Measurements from ENCODE around the gene CD14.
"Not testable (repeated sequence)": the region's sequence is repeated elsewhere in the genome, so short reads cannot be mapped to it uniquely, and the experiment has no call there.

The CD14 gene

DNA sequence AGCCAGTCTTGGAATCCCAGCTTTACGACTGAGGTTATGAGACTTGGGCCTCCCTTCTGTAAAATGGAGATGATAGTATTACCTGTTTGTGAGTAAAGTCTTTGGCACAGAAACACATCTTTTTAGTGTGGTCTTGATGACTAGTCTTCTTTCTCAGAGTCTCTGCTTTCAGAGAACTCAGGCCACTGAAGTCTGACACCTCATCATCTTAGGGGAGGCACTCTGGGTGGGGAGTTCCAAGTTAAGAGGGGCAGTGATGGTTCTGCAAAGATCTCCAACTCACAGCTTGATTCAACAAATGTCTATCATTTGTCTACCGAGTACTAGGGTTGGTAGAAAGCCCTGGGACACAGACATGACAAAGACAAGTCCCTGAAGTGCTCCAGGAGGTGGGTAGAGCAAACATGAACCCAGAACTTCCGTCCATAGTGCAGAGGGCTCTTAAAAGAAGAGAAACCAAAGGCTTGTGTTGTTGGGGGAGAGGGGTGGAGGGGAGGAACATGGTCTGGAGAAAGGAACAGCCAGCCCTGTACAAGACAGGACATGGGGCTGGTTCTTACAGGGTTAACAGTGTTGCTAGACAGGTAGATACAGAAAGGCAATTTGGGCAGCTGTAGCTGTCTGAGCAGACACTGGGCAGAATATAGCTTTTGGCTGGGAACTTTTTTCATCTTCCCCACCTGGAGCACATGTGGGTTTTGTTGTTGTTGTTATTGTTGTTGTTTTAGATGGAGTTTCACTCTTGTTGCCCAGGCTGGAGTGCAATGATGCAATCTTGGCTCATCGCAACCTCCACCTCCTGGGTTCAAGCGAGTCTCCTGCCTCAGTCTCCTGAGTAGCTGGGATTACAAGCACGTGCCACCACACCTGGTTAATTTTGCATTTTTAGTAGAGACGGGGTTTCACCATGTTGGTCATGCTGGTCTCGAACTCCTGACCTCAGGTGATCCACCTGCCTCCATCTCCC is 2.6 kb upstream of the CD14 start:
- DNase-seq (ENCODE audit: low spot score): no peak

DNA sequence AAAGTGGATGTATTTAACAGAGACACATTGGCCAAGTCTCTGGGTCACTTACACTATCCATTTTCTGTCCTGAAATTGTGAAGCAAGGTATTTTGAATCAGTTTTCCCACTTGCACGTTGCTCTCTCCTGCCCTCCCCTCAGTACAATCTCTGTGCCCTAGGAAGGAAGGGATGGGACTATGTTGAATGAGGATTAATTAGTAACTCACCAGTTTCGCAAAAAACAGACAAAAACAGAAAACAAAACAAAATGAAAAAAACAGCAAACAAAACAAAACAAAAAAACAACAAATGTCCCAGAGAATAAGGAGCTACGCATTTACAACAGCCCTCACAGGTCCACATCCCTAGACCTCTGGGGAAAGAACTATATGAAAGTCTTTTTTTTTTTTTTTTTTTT is 1.1 kb upstream of the CD14 start:
- no peak for DNase-seq (ENCODE audit: low spot score)

DNA sequence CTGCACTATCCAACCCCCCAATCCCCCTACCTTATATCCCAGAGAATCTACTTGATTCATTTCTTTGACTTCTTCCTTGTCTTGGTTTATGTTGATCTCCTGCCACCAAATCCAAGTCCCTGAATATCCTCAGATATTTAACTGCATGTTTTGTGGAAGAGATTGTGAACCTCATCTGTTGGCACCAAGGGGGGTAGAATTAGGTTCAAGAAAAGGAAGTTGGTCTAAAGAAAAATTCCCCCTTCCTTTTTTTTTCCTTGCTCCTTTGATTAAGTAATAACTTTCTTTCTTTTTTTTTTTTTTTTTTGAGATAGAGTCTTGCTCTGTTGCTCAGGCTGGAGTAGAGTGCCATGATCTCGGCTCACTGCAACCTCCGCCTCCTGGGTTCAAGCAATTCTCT is 526 bp upstream of the CD14 start:
- no peak for DNase-seq (ENCODE audit: low spot score)

GRCh38 chr5:140632366-140633020 is 482 bp downstream of the CD14 start:
- DNase-seq (ENCODE audit: low spot score): peak; percentile 26

- no peak for DNase-seq (ENCODE audit: low spot score)
Observed at GRCh38 chr5:140631831-140632365, 1.1 kb downstream of the CD14 start.

DNA sequence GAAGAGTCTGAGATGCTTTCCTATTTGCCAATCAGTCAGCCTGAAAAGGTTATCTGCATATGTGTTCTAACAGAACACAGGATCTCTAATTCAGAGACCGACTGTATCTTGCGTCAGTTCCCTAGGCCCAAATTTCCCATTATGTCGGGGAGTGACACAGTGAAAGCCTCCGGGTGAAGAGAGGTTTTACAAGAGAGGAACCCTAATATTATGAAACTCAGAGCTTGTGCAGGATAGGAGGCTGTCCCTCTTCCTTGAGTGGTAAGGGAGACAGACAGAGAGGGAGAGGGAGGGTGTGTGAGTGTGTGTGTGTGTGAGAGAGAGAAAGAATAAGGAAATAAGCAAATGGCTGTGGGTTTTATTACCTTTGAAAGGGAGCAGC is 1.9 kb downstream of the CD14 start:
- no peak for DNase-seq (ENCODE audit: low spot score)

- DNase-seq (ENCODE audit: low spot score): no peak
Observed at GRCh38 chr5:140630292-140631035, 2.5 kb downstream of the CD14 start.

DNA sequence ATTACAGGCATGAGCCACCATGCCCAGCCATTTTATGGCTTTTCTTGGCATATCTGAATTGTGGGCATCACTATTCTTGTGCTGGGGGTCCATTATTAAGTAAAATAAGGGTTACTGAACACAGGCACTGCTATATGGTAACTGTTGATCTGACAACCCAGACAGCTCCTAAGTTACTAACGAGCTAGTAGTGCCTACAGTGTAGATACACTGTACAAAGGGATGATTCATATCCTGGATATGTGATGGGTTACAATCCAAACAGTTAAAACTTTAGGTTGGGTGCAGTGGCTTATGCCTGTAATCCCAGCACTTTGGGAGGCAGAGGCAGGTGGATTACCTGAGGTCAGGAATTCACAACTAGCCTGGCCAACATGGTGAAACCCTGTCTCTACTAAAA is 4.3 kb downstream of the CD14 start:
- no peak for DNase-seq (ENCODE audit: low spot score)

- no peak for DNase-seq (ENCODE audit: low spot score)
Observed at GRCh38 chr5:140627972-140628371, 5.0 kb downstream of the CD14 start.

GRCh38 chr5:140624886-140625285 is 8.1 kb downstream of the CD14 start:
- DNase-seq (ENCODE audit: low spot score): not testable (repeated sequence)

DNA sequence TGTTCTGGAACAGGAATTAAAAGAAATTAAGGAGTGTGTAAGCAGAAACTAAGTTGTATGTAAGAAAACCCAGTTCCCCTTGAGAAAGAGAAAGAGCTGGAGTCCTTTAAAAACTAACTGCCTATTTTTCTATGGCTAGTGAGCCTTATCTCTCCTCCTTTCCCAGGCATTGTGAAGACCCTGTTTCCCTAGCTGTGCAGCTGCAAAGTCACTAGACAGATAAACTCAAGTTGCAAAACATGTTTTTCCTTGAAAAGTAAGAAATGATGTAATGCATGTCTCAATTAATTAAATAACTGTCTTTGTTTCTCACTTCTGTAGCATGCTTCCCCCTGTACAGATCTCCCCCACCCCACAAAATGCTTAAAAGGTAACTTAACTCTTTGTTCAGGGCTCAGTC is 9.9 kb downstream of the CD14 start:
- not testable (repeated sequence) for DNase-seq (ENCODE audit: low spot score)

GRCh38 chr5:140622301-140622700 is 10.7 kb downstream of the CD14 start:
- DNase-seq (ENCODE audit: low spot score): no peak

- DNase-seq (ENCODE audit: low spot score): no peak
Observed at GRCh38 chr5:140611020-140611521, 21.9 kb downstream of the CD14 start.

DNA sequence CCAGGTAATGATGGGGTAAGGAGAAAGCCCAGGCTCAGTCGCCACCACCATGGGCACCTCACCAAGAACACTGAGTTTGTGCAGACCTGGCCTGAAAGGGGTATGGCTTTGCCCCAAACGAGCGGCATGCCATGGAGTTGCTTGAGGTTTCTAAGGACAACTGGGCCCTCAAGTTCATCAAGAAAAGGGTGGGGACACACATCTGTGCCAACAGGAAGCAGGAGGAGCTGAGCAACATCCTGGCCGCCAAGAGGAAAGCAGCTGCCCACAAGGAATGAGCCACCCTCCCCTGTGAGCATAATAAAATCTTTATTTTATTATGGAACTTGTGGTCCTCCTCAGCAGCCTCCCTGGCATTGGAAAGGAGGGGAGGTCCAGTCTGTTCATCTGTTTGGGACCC is 23.8 kb downstream of the CD14 start:
- DNase-seq (ENCODE audit: low spot score): no peak

DNA sequence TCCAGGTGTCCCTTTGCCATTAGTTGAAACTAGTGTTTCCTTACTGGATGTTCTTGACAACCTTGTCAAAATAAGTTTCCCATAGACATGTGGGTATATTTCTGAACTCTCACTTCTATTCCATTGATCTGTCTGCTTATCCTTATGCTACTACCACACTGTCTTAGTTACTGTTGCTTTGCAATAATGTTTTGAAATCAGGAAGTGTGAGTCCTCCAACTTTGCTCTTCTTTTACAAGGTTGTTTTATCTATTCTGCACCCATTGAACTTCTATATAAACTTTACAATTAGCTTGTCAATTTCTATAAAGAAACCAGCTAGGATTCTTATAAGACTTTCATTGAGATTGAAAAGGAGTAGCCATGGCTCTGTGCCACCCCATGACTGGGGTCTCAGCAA is 24.3 kb downstream of the CD14 start:
- DNase-seq (ENCODE audit: low spot score): no peak

- DNase-seq (ENCODE audit: low spot score): no peak
Observed at GRCh38 chr5:140607031-140607430, 25.9 kb downstream of the CD14 start.

GRCh38 chr5:140605879-140606278 is 27.1 kb downstream of the CD14 start:
- no peak for DNase-seq (ENCODE audit: low spot score)

- no peak for DNase-seq (ENCODE audit: low spot score)
Observed at GRCh38 chr5:140603734-140604133, 29.2 kb downstream of the CD14 start.

DNA sequence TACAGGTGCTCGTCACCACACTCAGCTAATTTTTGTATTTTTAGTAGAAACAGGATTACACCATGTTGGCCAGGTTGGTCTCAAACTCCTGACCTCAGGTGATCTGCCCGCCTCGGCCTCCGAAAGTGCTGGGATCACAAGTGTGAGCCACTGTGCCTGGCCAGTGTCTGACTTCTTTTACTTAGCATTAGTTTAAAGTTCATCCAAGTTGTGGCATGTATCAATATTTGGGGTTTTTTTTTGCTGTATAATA is 29.6 kb downstream of the CD14 start:
- not testable (repeated sequence) for DNase-seq (ENCODE audit: low spot score)

- DNase-seq (ENCODE audit: low spot score): no peak
Observed at GRCh38 chr5:140602147-140602546, 30.8 kb downstream of the CD14 start.

- DNase-seq (ENCODE audit: low spot score): no peak
Observed at GRCh38 chr5:140600096-140600495, 32.9 kb downstream of the CD14 start.

DNA sequence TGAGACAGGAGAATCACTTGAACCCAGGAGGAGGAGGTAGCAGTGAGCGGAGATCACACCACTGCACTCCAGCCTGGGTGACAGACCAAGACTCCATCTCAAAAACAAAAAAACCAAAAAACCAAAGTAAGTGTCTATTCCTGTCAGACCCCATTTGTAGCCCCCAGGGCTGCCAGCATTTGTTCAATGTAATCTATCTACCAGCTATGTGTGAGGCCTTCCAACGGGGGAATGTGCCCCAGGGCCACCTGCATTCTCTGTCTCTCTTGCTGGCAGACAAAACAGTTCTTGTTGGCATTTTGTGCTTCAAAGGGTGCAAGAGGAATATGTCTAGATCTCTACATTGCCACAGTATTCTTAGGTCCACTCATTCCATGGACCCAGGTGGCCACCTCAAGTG is 34.1 kb downstream of the CD14 start:
- DNase-seq (ENCODE audit: low spot score): no peak

DNA sequence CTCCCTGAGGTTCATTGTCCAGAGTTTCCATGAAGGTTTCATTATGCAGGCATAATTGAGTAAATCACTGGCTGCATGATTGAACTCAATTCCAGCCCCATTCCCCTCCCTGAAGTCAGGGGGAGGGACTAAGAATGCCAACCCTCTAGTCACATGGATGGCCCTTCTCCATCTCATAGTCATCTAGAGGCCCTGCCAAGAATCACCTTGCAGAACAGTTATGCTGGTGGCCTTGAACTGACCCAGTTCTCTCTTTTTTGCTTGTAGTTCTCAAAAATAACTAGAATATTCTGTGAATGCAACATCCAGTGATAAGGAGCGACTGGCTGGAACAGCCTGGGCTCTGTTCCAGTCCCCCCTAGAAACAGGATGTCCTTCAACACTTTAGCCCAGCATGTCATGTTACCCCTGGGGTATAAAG is 36.6 kb downstream of the CD14 start:
- DNase-seq (ENCODE audit: low spot score): no peak

Data from hematopoietic multipotent progenitor cell treated with erythropoietin and hydrocortisone succinate and interleukin-3 and kit ligand, for 15 days (in vitro differentiated cells).